Suprapubic skin (tissue), 4 donors: ENCODE data around the gene APC. TPM values are rescaled to one million over a fixed set of nuclear protein-coding genes. Genes with fewer than 3 reads are reported as not detected.
"Not testable (repeated sequence)": the region's sequence is repeated elsewhere in the genome, so short reads cannot be mapped to it uniquely, and the experiment has no call there.

ENCODE experiments used
- DNase-seq, 2 donors: peaks; one replicate each; pipeline ENCODE4 v3.0.0-alpha.2; 2019; ENCODE audit warnings: low spot score in 2 of 2
- H3K27ac ChIP-seq: fragments of 200-600 bp; sonication (generic); one replicate; pipeline ENCODE4 v1.5.1; 2019
- H3K27me3 ChIP-seq: fragments of 200-600 bp; sonication (generic); one replicate; pipeline ENCODE4 v1.5.1; 2019
- H3K36me3 ChIP-seq: fragments of 200-600 bp; sonication (generic); one replicate; pipeline ENCODE4 v1.5.1; 2019
- H3K4me1 ChIP-seq: fragments of 200-600 bp; sonication (generic); one replicate; pipeline ENCODE4 v1.5.1; 2019
- H3K4me3 ChIP-seq: fragments of 200-600 bp; sonication (generic); one replicate; pipeline ENCODE4 v1.5.1; 2019; ENCODE audit warnings: mild to moderate bottlenecking
- H3K9me3 ChIP-seq: fragments of 200-600 bp; sonication (generic); one replicate; pipeline ENCODE4 v1.5.1; 2019
- CTCF ChIP-seq, 2 donors: fragments of 200-600 bp in 1 of 2; fragments of 450-650 bp in 1 of 2; sonication (generic) in 1 of 2; IDR thresholded peaks; one replicate each; pipeline ENCODE4 v1.5.1; 2016 to 2019; ENCODE audit warnings: antibody characterized with exemption in 2 of 2, mild to moderate bottlenecking in 1 of 2, moderate library complexity in 1 of 2
- EP300 ChIP-seq: sonication (generic); formaldehyde crosslinking; IDR thresholded peaks from one replicate; pipeline ENCODE4 v1.6.1; 2017; ENCODE audit warnings: antibody characterized with exemption
- POLR2A ChIP-seq, 2 donors: fragments of 450-650 bp; IDR thresholded peaks; one replicate each; pipeline ENCODE4 v1.6.1; 2017; ENCODE audit warnings: antibody characterized with exemption in 2 of 2, mild to moderate bottlenecking in 2 of 2, moderate library complexity in 2 of 2
- POLR2AphosphoS5 ChIP-seq, 3 donors: sonication (generic); formaldehyde crosslinking; IDR thresholded peaks; one replicate each; pipeline ENCODE4 v1.6.1; 2017; ENCODE audit warnings: antibody characterized with exemption in 3 of 3
- WGBS: methylation state at CpG from one replicate; pipeline ENCODE4 v1.1.5; 2018; 5-methylcytosine and 5-hydroxymethylcytosine counted together
- total RNA-seq, 4 donors: library from RNA; depleted of rRNA; stranded (reverse); fragments of >200 nt; gene quantifications; one replicate each; pipeline ENCODE4 v1.1.0, GENCODE V29; 2016

The APC gene
- total RNA-seq, 4 donors from 2014 or later, result 40.8 to 76.4 (median 53.9) TPM

GRCh38 chr5:112708103-112708622 lies 29.5 kb upstream of the APC start:
- H3K27me3 ChIP-seq, result no peaks in the 10 kb centered on the region
- H3K36me3 ChIP-seq, result no peaks in the 10 kb centered on the region
- DNase-seq, result no peak
- H3K4me3 ChIP-seq, result peak overlapping the region; percentile 91
- TF ChIP-seq CTCF (IDR thresholded peaks at IDR 0.05) (no peak), POLR2AphosphoS5 (IDR thresholded peaks at IDR 0.05) (no peak), POLR2A (IDR thresholded peaks at IDR 0.05) (no peak), EP300 (no peak)
- H3K4me1 ChIP-seq, result peaks cover 47% of the 10 kb centered on the region
- H3K9me3 ChIP-seq, result no peaks in the 10 kb centered on the region
- WGBS, result 0% methylated on average over 13 of the region's 13 CpGs
- peak overlapping the region; percentile 90 for H3K27ac ChIP-seq

GRCh38 chr5:112709416-112709815 lies 28.3 kb upstream of the APC start:
- WGBS, result 92% methylated on average over 3 of the region's 3 CpGs
- TF ChIP-seq EP300 (no peak), POLR2A (IDR thresholded peaks at IDR 0.05) (no peak)
- Histone ChIP-seq H3K4me1 (peaks cover 53% of the 10 kb centered on the region), H3K9me3 (no peaks in the 10 kb centered on the region), H3K4me3 (no peak overlapping the region), H3K27ac (no peak overlapping the region), H3K36me3 (no peaks in the 10 kb centered on the region), H3K27me3 (no peaks in the 10 kb centered on the region)
- DNase-seq, result no peak

GRCh38 chr5:112710896-112711295 lies 26.8 kb upstream of the APC start:
- peaks cover 53% of the 10 kb centered on the region for H3K4me1 ChIP-seq
- TF ChIP-seq CTCF (IDR thresholded peaks at IDR 0.05) (no peak), EP300 (no peak), POLR2AphosphoS5 (IDR thresholded peaks at IDR 0.05) (no peak), POLR2A (IDR thresholded peaks at IDR 0.05) (no peak)
- no peak for DNase-seq

GRCh38 chr5:112711436-112711835 lies 26.2 kb upstream of the APC start:
- 81% methylated on average over 3 of the region's 3 CpGs for WGBS
- Histone ChIP-seq H3K36me3 (no peaks in the 10 kb centered on the region), H3K4me1 (peaks cover 53% of the 10 kb centered on the region), H3K27me3 (no peaks in the 10 kb centered on the region), H3K4me3 (no peak overlapping the region), H3K9me3 (no peaks in the 10 kb centered on the region), H3K27ac (no peak overlapping the region)
- TF ChIP-seq POLR2A (IDR thresholded peaks at IDR 0.05) (no peak), POLR2AphosphoS5 (IDR thresholded peaks at IDR 0.05) (no peak), CTCF (IDR thresholded peaks at IDR 0.05) (no peak), EP300 (no peak)
- no peak for DNase-seq

More at GRCh38 chr5:112710896-112711295, 26.8 kb upstream of the APC start:
- 96% methylated on average over 4 of the region's 4 CpGs for WGBS
- Histone ChIP-seq H3K9me3 (no peaks in the 10 kb centered on the region), H3K4me3 (no peak overlapping the region), H3K27me3 (no peaks in the 10 kb centered on the region), H3K36me3 (no peaks in the 10 kb centered on the region), H3K27ac (no peak overlapping the region)

GRCh38 chr5:112713206-112713605 lies 24.5 kb upstream of the APC start:
- no peak for TF ChIP-seq CTCF (IDR thresholded peaks at IDR 0.05)
- no peak for TF ChIP-seq EP300
- no peak for TF ChIP-seq POLR2A (IDR thresholded peaks at IDR 0.05)
- TF ChIP-seq POLR2AphosphoS5 (IDR thresholded peaks at IDR 0.05), result no peak
- DNase-seq, result no peak
- Histone ChIP-seq H3K27ac (no peak overlapping the region), H3K36me3 (no peaks in the 10 kb centered on the region), H3K4me1 (peaks cover 45% of the 10 kb centered on the region), H3K9me3 (no peaks in the 10 kb centered on the region), H3K4me3 (no peak overlapping the region), H3K27me3 (no peaks in the 10 kb centered on the region)
- 95% methylated on average over 5 of the region's 5 CpGs for WGBS

GRCh38 chr5:112716895-112717294 lies 20.8 kb upstream of the APC start:
- not testable (repeated sequence) for H3K9me3 ChIP-seq, H3K4me3 ChIP-seq, H3K36me3 ChIP-seq, H3K27me3 ChIP-seq, H3K27ac ChIP-seq, DNase-seq
- WGBS, result 98% methylated on average over 7 of the region's 7 CpGs
- H3K4me1 ChIP-seq, result peaks cover 18% of the 10 kb centered on the region
